ENCODE data around the gene LRRC61.

The LRRC61 gene

DNA sequence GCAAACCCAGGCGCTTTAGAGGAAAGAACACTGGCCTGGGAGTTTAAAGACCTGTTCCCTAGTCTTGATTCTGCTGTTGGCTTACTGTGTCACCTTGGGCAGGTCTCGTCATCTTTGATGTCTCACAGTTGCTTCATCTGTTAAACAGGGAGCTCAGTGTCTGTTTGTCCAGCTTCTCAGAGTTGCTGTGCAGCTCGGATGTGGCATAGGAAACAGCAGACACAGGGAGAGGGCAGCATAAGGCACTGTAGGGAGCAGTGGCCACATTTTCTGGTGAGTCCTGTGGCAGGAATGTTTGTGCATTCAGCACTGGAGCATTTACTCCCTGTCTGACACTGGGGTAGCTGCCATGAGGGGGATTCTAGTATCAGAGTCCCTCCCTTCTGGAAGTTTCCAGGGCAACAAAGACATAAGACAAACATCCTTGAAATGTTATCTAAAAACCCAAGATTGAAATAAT lies 47.5 kb downstream of the LRRC61 start:
- Histone ChIP-seq H3K9ac (ENCODE audit: low read depth, low read length) (no peak overlapping the region), H3K36me3 (ENCODE audit: control insufficient read depth, insufficient read depth, low read length) (peaks cover 42% of the 10 kb centered on the region), H3K27me3 (ENCODE audit: control insufficient read depth, insufficient read depth, low read length) (no peaks in the 10 kb centered on the region), H3K4me3 (ENCODE audit: low read depth, low read length) (no peak overlapping the region), H3K4me1 (ENCODE audit: control insufficient read depth, insufficient read depth, low read length) (peaks cover 7% of the 10 kb centered on the region), H3K9me3 (ENCODE audit: control insufficient read depth, insufficient read depth, low read length) (no peaks in the 10 kb centered on the region)

DNA sequence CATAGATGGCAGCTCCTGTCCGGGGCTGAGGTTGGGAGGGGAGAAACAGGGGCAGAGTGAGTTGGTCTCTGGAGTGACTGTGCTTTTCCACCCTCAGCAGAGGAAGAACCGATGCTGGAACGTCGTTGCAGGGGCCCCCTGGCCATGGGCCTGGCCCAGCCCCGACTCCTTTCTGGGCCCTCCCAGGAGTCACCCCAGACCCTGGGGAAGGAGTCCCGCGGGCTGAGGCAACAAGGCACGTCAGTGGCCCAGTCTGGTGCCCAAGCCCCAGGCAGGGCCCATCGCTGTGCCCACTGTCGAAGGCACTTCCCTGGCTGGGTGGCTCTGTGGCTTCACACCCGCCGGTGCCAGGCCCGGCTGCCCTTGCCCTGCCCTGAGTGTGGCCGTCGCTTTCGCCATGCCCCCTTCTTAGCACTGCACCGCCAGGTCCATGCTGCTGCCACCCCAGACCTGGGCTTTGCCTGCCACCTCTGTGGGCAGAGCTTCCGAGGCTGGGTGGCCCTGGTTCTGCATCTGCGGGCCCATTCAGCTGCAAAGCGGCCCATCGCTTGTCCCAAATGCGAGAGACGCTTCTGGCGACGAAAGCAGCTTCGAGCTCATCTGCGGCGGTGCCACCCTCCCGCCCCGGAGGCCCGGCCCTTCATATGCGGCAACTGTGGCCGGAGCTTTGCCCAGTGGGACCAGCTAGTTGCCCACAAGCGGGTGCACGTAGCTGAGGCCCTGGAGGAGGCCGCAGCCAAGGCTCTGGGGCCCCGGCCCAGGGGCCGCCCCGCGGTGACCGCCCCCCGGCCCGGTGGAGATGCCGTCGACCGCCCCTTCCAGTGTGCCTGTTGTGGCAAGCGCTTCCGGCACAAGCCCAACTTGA lies 48.2 kb downstream of the LRRC61 start:
- Histone ChIP-seq H3K9ac (ENCODE audit: low read depth, low read length) (no peak overlapping the region), H3K27me3 (ENCODE audit: control insufficient read depth, insufficient read depth, low read length) (no peaks in the 10 kb centered on the region), H3K4me1 (ENCODE audit: control insufficient read depth, insufficient read depth, low read length) (peaks cover 11% of the 10 kb centered on the region), H3K9me3 (ENCODE audit: control insufficient read depth, insufficient read depth, low read length) (no peaks in the 10 kb centered on the region), H3K4me3 (ENCODE audit: low read depth, low read length) (no peak overlapping the region), H3K36me3 (ENCODE audit: control insufficient read depth, insufficient read depth, low read length) (peaks cover 42% of the 10 kb centered on the region)

DNA sequence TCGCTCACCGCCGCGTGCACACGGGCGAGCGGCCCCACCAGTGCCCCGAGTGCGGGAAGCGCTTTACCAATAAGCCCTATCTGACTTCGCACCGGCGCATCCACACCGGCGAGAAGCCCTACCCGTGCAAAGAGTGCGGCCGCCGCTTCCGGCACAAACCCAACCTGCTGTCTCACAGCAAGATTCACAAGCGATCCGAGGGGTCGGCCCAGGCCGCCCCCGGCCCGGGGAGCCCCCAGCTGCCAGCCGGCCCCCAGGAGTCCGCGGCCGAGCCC lies 48.8 kb downstream of the LRRC61 start:
- Histone ChIP-seq H3K4me1 (ENCODE audit: control insufficient read depth, insufficient read depth, low read length) (peaks cover 16% of the 10 kb centered on the region), H3K27me3 (ENCODE audit: control insufficient read depth, insufficient read depth, low read length) (no peaks in the 10 kb centered on the region), H3K4me3 (ENCODE audit: low read depth, low read length) (no peak overlapping the region), H3K36me3 (ENCODE audit: control insufficient read depth, insufficient read depth, low read length) (peaks cover 42% of the 10 kb centered on the region), H3K9me3 (ENCODE audit: control insufficient read depth, insufficient read depth, low read length) (no peaks in the 10 kb centered on the region), H3K9ac (ENCODE audit: low read depth, low read length) (no peak overlapping the region)

DNA sequence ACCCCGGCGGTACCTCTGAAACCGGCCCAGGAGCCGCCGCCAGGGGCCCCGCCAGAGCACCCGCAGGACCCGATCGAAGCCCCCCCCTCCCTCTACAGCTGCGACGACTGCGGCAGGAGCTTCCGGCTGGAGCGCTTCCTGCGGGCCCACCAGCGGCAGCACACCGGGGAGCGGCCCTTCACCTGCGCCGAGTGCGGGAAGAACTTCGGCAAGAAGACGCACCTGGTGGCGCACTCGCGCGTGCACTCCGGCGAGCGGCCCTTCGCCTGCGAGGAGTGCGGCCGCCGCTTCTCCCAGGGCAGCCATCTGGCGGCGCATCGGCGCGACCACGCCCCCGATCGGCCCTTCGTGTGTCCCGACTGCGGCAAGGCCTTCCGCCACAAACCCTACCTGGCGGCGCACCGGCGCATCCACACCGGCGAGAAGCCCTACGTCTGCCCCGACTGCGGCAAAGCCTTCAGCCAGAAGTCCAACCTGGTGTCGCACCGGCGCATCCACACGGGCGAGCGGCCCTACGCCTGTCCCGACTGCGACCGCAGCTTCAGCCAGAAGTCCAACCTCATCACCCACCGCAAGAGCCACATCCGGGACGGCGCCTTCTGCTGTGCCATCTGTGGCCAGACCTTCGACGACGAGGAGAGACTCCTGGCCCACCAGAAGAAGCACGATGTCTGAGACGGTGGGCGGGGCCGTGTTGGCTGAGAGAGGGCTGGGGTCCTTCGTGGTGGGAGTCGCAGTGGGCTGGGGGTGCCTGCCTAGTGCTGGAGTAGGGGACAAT lies 49.3 kb downstream of the LRRC61 start:
- H3K4me3 ChIP-seq (ENCODE audit: low read depth, low read length) = no peak overlapping the region
- no peaks in the 10 kb centered on the region for H3K27me3 ChIP-seq (ENCODE audit: control insufficient read depth, insufficient read depth, low read length)
- H3K9ac ChIP-seq (ENCODE audit: low read depth, low read length) = peak overlapping the region; percentile 24
- peaks cover 20% of the 10 kb centered on the region for H3K4me1 ChIP-seq (ENCODE audit: control insufficient read depth, insufficient read depth, low read length)
- H3K36me3 ChIP-seq (ENCODE audit: control insufficient read depth, insufficient read depth, low read length) = peaks cover 42% of the 10 kb centered on the region
- no peaks in the 10 kb centered on the region for H3K9me3 ChIP-seq (ENCODE audit: control insufficient read depth, insufficient read depth, low read length)

DNA sequence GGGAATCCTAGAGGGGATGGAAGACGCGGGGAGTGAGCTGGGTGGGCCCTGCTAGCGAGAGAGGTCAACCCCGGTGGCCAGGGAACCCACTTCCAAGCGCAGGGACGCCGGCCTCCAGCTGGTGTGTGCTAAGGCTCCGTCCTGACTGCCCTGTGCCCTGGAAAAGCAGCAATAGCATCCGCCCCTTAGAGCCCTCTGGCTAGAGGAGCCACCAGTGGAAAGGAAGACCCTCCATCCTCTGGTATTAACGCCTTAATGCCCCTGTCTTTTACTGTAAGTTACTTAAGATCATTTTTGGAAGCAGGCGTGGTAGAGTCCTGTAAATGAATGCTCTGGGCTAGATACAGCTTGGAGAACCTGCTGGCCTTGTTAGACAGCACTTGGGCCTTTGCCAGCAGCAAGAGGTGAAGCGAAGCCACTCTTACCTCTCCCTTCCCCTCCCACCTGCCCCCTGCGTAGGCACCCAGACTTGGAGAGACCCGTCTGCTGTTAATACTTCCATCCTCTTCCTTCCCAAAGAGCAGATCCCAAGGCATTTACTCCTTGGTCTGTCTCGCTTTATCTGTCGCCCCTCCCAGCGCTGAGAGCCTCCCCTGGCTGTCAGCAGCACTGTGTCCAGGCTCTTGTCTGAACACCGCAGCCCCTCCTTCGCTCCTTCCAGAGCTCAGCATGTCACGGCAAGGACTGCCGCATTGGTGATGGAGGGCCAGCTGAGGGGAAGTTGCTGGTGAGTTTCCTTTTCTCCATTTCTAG lies 50.1 kb downstream of the LRRC61 start:
- Histone ChIP-seq H3K27me3 (ENCODE audit: control insufficient read depth, insufficient read depth, low read length) (no peaks in the 10 kb centered on the region), H3K4me1 (ENCODE audit: control insufficient read depth, insufficient read depth, low read length) (peaks cover 26% of the 10 kb centered on the region), H3K4me3 (ENCODE audit: low read depth, low read length) (no peak overlapping the region), H3K9ac (ENCODE audit: low read depth, low read length) (peak overlapping the region; percentile 24), H3K36me3 (ENCODE audit: control insufficient read depth, insufficient read depth, low read length) (peaks cover 42% of the 10 kb centered on the region), H3K9me3 (ENCODE audit: control insufficient read depth, insufficient read depth, low read length) (no peaks in the 10 kb centered on the region)

DNA sequence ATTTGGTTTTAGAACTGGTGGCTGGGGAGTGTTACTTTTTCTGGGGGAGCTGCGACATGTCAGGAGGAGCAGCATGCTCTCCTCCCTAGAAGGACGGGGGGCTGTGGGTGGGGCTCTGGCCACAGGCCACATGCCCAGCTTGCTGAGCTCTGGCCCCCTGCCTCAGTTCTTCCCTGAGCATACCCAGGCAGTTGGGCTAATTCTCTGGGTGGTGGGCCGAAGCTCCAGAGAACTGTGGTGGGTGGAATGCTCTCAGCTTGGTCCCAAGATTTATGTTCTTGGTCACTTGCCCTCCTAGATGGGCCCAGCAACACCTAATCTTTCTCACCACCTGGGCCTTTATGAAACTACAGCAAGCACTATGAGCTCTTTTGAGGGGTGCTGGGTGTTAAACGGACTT lies 50.9 kb downstream of the LRRC61 start:
- Histone ChIP-seq H3K36me3 (ENCODE audit: control insufficient read depth, insufficient read depth, low read length) (peaks cover 42% of the 10 kb centered on the region), H3K9me3 (ENCODE audit: control insufficient read depth, insufficient read depth, low read length) (no peaks in the 10 kb centered on the region), H3K27me3 (ENCODE audit: control insufficient read depth, insufficient read depth, low read length) (no peaks in the 10 kb centered on the region), H3K9ac (ENCODE audit: low read depth, low read length) (no peak overlapping the region), H3K4me3 (ENCODE audit: low read depth, low read length) (no peak overlapping the region), H3K4me1 (ENCODE audit: control insufficient read depth, insufficient read depth, low read length) (peaks cover 26% of the 10 kb centered on the region)

DNA sequence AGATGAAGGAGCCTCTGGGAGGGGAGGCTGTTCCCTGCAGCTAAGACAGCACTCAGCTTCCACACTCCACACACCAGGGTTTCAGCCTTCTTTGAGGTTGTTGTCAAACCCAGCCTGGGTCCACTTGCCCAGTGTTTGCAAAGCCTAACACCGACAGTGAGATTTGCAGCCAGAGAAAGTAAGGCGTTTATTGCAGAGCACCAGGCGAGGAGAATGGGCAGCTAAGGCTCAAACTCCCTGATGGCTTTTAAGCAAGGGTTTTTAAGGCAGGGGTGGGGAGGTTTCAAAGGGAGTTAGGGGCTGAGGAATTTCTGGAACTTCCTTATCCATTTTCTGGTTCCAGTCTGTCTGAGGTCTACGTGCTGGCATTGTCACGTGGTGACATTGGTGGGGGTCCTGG lies 51.3 kb downstream of the LRRC61 start:
- no peaks in the 10 kb centered on the region for H3K9me3 ChIP-seq (ENCODE audit: control insufficient read depth, insufficient read depth, low read length)
- H3K9ac ChIP-seq (ENCODE audit: low read depth, low read length) = no peak overlapping the region
- peaks cover 42% of the 10 kb centered on the region for H3K36me3 ChIP-seq (ENCODE audit: control insufficient read depth, insufficient read depth, low read length)
- no peak overlapping the region for H3K4me3 ChIP-seq (ENCODE audit: low read depth, low read length)
- peaks cover 26% of the 10 kb centered on the region for H3K4me1 ChIP-seq (ENCODE audit: control insufficient read depth, insufficient read depth, low read length)
- no peaks in the 10 kb centered on the region for H3K27me3 ChIP-seq (ENCODE audit: control insufficient read depth, insufficient read depth, low read length)

DNA sequence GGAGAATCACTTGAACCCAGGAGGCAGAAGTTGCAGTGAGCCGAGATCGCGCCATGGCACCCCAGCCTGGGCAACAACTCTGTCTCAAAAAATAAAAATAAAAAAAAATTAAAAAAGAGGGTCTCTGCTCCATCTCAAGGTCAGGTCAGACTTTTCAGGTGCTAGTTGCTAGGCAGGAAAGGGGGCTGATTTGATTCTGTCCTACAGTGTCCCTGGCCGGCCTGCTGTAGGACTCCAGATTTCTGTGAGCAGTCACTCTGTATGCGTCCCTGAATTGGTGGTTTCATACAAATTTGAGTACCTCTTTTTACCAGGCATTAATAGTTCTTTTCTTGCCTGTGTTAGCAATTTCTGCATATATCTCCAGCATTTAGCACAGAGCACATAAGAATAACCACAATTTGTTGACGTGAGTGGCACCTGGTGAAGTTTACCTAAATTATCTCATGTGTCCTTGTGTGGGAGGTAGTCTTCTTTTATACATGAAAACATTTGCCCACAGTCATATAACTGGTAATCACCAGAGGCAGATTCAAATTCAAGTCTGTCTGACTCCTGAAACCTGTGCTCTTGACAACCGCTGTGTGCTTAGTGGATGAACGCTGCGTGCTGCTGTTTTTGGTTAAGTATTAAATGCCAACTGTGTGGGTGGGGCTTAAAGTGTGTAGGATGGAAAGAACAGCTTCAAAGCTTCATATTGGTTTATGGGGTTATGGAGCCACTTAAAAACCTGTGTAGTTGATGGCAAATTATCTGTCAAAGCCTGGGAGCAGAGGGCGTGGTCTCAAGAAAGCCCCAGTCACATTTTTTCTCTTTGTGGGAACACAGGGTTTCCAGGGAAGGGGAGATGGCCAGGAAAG lies 52.7 kb downstream of the LRRC61 start:
- Histone ChIP-seq H3K4me3 (ENCODE audit: low read depth, low read length) (no peak overlapping the region), H3K4me1 (ENCODE audit: control insufficient read depth, insufficient read depth, low read length) (peaks cover 25% of the 10 kb centered on the region), H3K9ac (ENCODE audit: low read depth, low read length) (no peak overlapping the region), H3K9me3 (ENCODE audit: control insufficient read depth, insufficient read depth, low read length) (no peaks in the 10 kb centered on the region), H3K27me3 (ENCODE audit: control insufficient read depth, insufficient read depth, low read length) (no peaks in the 10 kb centered on the region), H3K36me3 (ENCODE audit: control insufficient read depth, insufficient read depth, low read length) (peaks cover 31% of the 10 kb centered on the region)

DNA sequence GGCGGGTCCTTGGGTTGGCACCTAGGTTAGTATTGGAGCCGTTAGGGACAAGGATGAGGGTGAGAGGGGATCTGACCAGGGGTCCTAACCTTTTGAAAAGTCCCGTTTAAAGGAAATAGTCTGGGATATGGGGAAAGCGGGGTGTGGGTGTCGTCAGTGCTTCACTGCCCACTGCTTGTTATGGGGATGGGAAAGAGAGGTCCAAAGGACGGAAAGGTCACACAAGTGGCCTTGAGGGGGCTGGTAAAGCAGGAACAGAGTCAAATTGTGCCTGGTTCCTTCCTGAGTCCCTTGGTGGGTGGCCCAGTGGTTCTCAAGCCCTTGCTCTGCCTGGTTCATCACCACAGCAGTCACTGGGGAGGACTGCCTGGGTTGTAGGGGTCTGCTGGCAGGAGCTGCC lies 53.4 kb downstream of the LRRC61 start:
- peaks cover 25% of the 10 kb centered on the region for H3K4me1 ChIP-seq (ENCODE audit: control insufficient read depth, insufficient read depth, low read length)
- H3K4me3 ChIP-seq (ENCODE audit: low read depth, low read length) = no peak overlapping the region
- no peak overlapping the region for H3K9ac ChIP-seq (ENCODE audit: low read depth, low read length)
- peaks cover 24% of the 10 kb centered on the region for H3K36me3 ChIP-seq (ENCODE audit: control insufficient read depth, insufficient read depth, low read length)
- no peaks in the 10 kb centered on the region for H3K27me3 ChIP-seq (ENCODE audit: control insufficient read depth, insufficient read depth, low read length)
- no peaks in the 10 kb centered on the region for H3K9me3 ChIP-seq (ENCODE audit: control insufficient read depth, insufficient read depth, low read length)

DNA sequence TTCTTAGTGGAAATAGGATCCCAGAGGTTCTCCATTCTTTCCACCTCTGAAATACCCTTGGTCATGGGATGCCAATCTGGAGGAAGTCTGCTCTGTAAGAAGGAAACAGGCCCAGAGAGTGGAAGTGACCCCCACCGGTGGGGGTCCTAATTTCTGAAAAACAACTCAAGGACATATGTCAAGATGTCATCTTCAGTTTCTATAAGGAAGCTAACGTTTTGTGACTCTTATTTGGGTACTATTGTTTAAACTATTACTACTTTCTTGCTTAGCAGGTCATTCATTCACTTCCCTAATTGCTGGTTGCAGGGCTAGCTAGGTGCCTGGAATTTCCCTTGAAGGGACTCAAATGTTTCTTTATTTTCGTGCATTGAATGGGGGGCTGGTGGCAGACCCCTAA lies 54.0 kb downstream of the LRRC61 start:
- H3K9ac ChIP-seq (ENCODE audit: low read depth, low read length) = no peak overlapping the region
- H3K36me3 ChIP-seq (ENCODE audit: control insufficient read depth, insufficient read depth, low read length) = peaks cover 19% of the 10 kb centered on the region
- H3K4me1 ChIP-seq (ENCODE audit: control insufficient read depth, insufficient read depth, low read length) = peaks cover 25% of the 10 kb centered on the region
- H3K4me3 ChIP-seq (ENCODE audit: low read depth, low read length) = no peak overlapping the region
- H3K27me3 ChIP-seq (ENCODE audit: control insufficient read depth, insufficient read depth, low read length) = no peaks in the 10 kb centered on the region
- no peaks in the 10 kb centered on the region for H3K9me3 ChIP-seq (ENCODE audit: control insufficient read depth, insufficient read depth, low read length)

DNA sequence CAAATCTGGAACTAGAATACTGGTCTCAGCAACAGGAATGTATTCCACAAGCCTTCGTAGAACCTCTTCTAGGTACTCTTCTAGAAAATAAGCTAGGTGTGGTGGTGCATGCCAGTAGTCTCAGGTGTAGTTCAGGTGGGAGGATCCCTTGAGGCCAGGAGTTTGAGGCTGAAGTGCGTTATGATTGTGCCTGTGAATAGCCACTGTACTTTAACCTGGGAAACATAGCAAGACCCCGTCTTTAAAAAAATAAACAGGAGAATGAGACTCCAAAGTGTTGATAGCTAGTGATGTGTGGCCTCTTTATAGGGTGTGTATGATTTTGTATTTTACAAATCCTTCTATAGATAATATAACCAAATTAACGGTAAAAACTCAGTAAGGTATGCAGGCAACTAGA lies 54.5 kb downstream of the LRRC61 start:
- Histone ChIP-seq H3K9ac (ENCODE audit: low read depth, low read length) (no peak overlapping the region), H3K36me3 (ENCODE audit: control insufficient read depth, insufficient read depth, low read length) (peaks cover 17% of the 10 kb centered on the region), H3K9me3 (ENCODE audit: control insufficient read depth, insufficient read depth, low read length) (no peaks in the 10 kb centered on the region), H3K27me3 (ENCODE audit: control insufficient read depth, insufficient read depth, low read length) (no peaks in the 10 kb centered on the region), H3K4me1 (ENCODE audit: control insufficient read depth, insufficient read depth, low read length) (peaks cover 28% of the 10 kb centered on the region), H3K4me3 (ENCODE audit: low read depth, low read length) (no peak overlapping the region)

Data from iPS-15b (cell line).